ENCODE data around the gene ASCL5. TPM values are rescaled to one million over a fixed set of nuclear protein-coding genes. Genes with fewer than 3 reads are reported as not detected.

Gene ASCL5
- total RNA-seq, 6 experiments from 2014 or later = not detected

DNA sequence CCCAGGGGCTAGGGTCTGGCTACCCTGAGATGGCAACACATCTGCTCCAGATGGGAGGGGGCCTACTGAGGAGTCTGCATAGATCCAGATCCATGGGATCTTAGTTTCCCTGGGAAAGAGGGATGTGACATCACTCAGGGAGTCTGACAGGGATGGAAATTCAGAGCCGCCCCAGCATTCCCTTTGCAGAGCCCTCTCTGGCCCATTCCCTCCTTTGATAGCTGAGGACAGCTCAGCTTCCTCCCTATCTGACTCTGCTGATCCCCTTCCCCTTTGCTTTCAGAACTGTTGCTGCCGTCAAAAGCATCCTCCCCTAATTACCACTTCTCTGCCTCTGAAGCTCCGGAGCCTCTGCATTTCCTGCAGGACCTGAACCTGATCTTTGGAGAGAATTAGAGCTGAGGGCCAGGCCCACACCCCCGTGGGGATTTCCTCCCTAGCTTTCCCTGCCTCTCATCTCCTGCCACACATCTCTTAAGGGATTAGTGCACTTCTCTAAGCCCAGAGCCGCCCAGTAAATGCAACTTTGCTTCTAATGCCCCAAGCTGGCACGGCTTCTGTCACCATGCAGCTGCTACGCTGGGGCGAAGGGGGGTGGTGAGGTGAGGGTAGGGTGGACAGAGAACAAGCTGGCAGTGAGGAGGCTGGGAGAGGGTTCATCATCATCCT, 9.5 kb upstream of the ASCL5 start:
- H3K9me3 Mint-ChIP-seq = no peaks in the 10 kb centered on the region
- peaks cover 4% of the 10 kb centered on the region for H3K27me3 Mint-ChIP-seq (ENCODE audit: insufficient read depth)
- peaks cover 18% of the 10 kb centered on the region for H3K36me3 Mint-ChIP-seq (ENCODE audit: low read depth)
- no peak for DNase-seq
- H3K4me3 Mint-ChIP-seq = no peak overlapping the region
- no peak overlapping the region for H3K27ac Mint-ChIP-seq
- H3K4me1 Mint-ChIP-seq (ENCODE audit: low read depth) = peaks cover 30% of the 10 kb centered on the region
- TF ChIP-seq, protein P1, sequence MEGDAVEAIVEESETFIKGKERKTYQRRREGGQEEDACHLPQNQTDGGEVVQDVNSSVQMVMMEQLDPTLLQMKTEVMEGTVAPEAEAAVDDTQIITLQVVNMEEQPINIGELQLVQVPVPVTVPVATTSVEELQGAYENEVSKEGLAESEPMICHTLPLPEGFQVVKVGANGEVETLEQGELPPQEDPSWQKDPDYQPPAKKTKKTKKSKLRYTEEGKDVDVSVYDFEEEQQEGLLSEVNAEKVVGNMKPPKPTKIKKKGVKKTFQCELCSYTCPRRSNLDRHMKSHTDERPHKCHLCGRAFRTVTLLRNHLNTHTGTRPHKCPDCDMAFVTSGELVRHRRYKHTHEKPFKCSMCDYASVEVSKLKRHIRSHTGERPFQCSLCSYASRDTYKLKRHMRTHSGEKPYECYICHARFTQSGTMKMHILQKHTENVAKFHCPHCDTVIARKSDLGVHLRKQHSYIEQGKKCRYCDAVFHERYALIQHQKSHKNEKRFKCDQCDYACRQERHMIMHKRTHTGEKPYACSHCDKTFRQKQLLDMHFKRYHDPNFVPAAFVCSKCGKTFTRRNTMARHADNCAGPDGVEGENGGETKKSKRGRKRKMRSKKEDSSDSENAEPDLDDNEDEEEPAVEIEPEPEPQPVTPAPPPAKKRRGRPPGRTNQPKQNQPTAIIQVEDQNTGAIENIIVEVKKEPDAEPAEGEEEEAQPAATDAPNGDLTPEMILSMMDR (IDR thresholded peaks at IDR 0.05) = no peak

DNA sequence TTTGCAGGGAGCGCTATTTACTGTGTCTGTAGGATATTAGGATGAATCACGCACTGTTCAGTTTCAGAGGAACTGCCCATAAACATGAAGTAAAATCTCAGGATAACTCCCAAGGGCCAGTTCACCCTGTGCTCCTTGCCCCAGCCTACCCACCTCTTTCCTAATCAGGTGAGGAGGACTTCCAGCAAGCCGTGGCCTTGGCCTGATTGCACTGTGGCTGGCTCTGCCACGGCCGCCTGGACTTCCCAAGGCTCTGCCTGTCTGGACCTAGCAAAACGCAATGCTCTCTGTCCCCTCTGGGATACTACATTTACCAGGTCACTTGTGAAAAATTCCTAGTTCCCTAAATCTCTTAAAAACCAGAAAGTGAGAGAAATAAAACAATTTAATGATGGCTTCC, 7.4 kb upstream of the ASCL5 start:
- H3K36me3 Mint-ChIP-seq (ENCODE audit: low read depth) = peaks cover 18% of the 10 kb centered on the region
- H3K4me3 Mint-ChIP-seq = no peak overlapping the region
- H3K27ac Mint-ChIP-seq = no peak overlapping the region
- H3K27me3 Mint-ChIP-seq (ENCODE audit: insufficient read depth) = peaks cover 5% of the 10 kb centered on the region
- H3K9me3 Mint-ChIP-seq = no peaks in the 10 kb centered on the region
- H3K4me1 Mint-ChIP-seq (ENCODE audit: low read depth) = peaks cover 27% of the 10 kb centered on the region
- no peak for DNase-seq
- TF ChIP-seq, protein P1 (IDR thresholded peaks at IDR 0.05) = no peak

DNA sequence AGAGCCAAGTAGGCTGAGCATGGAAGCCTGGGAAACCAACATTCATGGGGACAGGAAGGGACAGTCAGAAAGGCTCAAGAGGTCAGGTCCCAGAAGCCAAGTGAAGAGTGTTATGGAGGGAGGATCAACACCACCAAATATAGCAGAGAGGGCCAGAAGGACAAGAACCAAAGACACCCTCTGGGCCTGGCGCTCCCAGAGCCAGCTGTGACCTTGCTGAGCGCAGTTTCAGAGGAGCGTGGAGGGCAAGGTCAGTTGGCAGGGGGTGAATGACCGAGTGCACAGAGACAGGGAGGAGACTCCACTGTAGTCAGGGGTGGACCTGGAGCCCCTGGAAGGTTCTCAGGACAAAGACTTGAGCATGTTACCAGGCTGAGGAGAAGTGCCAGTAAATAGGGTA, 4.4 kb upstream of the ASCL5 start:
- Mint-ChIP-seq H3K9me3 (no peaks in the 10 kb centered on the region), H3K36me3 (ENCODE audit: low read depth) (peaks cover 18% of the 10 kb centered on the region), H3K27me3 (ENCODE audit: insufficient read depth) (peaks cover 5% of the 10 kb centered on the region), H3K27ac (no peak overlapping the region), H3K4me3 (no peak overlapping the region), H3K4me1 (ENCODE audit: low read depth) (no peaks in the 10 kb centered on the region)
- DNase-seq = no peak
- TF ChIP-seq, protein P1 (IDR thresholded peaks at IDR 0.05) = no peak

DNA sequence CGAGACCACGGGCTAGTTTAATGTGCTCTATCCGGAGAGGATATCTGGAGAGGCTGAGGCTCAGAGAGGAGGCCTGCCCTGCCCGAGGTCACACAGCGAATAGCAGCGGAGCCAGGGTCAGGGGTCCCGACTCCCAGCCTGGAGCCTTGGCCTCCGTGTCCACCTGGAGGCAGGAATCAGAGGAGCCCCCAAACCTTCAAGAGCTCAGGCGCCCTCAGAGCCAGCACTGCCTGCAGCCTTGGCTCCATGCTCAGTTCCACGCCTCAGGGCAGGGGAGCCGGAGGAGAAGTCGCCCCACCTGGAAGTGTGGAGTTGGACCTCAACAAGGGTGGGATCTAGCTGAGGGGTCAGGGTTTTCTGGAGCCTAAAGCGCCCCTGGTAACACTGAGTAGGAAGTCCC, 2.0 kb upstream of the ASCL5 start:
- Mint-ChIP-seq H3K4me3 (no peak overlapping the region), H3K4me1 (ENCODE audit: low read depth) (no peaks in the 10 kb centered on the region), H3K9me3 (no peaks in the 10 kb centered on the region), H3K27me3 (ENCODE audit: insufficient read depth) (peaks cover 21% of the 10 kb centered on the region), H3K27ac (no peak overlapping the region), H3K36me3 (ENCODE audit: low read depth) (peaks cover 5% of the 10 kb centered on the region; the same call in 1 of the 2 replicates)
- no peak for DNase-seq
- TF ChIP-seq, protein P1 (IDR thresholded peaks at IDR 0.05) = no peak

DNA sequence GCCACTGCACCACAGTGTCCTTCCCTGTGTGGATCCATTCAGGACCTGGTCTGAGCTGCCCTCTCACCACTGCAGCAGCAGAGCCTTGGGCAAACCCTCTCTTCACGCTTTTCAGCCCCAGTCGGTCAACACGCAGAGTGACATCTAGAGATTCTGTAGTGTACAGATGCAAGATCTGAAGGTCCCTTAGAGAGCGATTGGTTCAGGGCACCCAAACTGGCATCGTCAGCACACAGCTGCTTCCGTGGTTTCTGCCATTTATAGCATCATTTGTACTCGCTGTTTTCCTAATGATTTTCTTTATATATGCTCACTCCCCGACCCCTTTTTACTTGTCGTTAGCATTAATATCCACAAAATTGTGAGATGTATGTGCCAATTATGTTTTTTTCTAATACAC, 1.5 kb upstream of the ASCL5 start:
- TF ChIP-seq, protein P1 (IDR thresholded peaks at IDR 0.05) = no peak
- Mint-ChIP-seq H3K27me3 (ENCODE audit: insufficient read depth) (peaks cover 21% of the 10 kb centered on the region), H3K36me3 (ENCODE audit: low read depth) (peaks cover 5% of the 10 kb centered on the region; the same call in 1 of the 2 replicates), H3K4me3 (no peak overlapping the region), H3K9me3 (no peaks in the 10 kb centered on the region), H3K27ac (no peak overlapping the region), H3K4me1 (ENCODE audit: low read depth) (no peaks in the 10 kb centered on the region)
- no peak for DNase-seq

Measured in HFFc6 (cell line).